Adrenal gland (tissue), 5 donors: ENCODE results near the gene MICB.

ENCODE experiments used
- POLR2A ChIP-seq, 2 donors: fragments of 450-650 bp; IDR thresholded peaks; one replicate each; pipeline ENCODE4 v1.6.1; 2017; ENCODE audit warnings: antibody characterized with exemption in 2 of 2, mild to moderate bottlenecking in 2 of 2, moderate library complexity in 1 of 2
- TF ChIP-seq, protein P1 (sequence below), 6 experiments: fragments of 450-650 bp in 4 of 6; fragments of 200-600 bp in 2 of 6; sonication (generic) in 1 of 6; IDR thresholded peaks; 1 replicate in 5 of 6; 2 replicates in 1 of 6; pipeline versions ENCODE4 v1.5.1 to v1.8.0; 2016 to 2021; ENCODE audit warnings: antibody characterized with exemption in 6 of 6, mild to moderate bottlenecking in 2 of 6, moderate library complexity in 1 of 6
- donor health status: DM: no; HTN: no; CAD: no.

GRCh38 chr6:31530659-31531058 lies 32.7 kb downstream of the MICB start:
- TF ChIP-seq, protein P1, sequence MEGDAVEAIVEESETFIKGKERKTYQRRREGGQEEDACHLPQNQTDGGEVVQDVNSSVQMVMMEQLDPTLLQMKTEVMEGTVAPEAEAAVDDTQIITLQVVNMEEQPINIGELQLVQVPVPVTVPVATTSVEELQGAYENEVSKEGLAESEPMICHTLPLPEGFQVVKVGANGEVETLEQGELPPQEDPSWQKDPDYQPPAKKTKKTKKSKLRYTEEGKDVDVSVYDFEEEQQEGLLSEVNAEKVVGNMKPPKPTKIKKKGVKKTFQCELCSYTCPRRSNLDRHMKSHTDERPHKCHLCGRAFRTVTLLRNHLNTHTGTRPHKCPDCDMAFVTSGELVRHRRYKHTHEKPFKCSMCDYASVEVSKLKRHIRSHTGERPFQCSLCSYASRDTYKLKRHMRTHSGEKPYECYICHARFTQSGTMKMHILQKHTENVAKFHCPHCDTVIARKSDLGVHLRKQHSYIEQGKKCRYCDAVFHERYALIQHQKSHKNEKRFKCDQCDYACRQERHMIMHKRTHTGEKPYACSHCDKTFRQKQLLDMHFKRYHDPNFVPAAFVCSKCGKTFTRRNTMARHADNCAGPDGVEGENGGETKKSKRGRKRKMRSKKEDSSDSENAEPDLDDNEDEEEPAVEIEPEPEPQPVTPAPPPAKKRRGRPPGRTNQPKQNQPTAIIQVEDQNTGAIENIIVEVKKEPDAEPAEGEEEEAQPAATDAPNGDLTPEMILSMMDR (IDR thresholded peaks at IDR 0.05), result no peak
- no peak for TF ChIP-seq POLR2A (IDR thresholded peaks at IDR 0.05)
